ENCODE measurements around the gene ESM1. TPM values are rescaled to one million over a fixed set of nuclear protein-coding genes. Genes with fewer than 3 reads are reported as not detected.

Gene ESM1
- total RNA-seq, 2 experiments from 2014 or later: not detected

DNA sequence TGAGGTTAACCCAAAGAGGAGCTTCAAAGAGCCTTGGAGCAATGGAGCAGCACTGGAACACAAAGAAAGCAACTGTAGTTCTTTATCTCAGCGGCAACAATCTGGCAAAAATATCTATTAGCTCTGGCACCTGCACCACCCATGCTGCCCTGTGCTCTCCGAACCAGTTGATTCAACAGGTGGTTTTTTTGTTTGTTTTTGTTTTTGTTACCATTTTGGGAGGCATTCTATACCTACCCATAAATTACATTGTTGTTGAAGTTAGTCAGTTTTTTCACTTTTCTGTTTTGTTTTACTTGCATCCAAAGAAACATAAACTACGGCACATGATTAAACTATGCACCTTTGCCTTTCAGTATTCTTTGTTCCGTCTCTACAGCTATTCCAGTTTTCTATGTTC is 16.2 kb downstream of the ESM1 start:
- no peaks in the 10 kb centered on the region for H3K36me3 Mint-ChIP-seq (ENCODE audit: low read depth)
- TF ChIP-seq, protein P1, sequence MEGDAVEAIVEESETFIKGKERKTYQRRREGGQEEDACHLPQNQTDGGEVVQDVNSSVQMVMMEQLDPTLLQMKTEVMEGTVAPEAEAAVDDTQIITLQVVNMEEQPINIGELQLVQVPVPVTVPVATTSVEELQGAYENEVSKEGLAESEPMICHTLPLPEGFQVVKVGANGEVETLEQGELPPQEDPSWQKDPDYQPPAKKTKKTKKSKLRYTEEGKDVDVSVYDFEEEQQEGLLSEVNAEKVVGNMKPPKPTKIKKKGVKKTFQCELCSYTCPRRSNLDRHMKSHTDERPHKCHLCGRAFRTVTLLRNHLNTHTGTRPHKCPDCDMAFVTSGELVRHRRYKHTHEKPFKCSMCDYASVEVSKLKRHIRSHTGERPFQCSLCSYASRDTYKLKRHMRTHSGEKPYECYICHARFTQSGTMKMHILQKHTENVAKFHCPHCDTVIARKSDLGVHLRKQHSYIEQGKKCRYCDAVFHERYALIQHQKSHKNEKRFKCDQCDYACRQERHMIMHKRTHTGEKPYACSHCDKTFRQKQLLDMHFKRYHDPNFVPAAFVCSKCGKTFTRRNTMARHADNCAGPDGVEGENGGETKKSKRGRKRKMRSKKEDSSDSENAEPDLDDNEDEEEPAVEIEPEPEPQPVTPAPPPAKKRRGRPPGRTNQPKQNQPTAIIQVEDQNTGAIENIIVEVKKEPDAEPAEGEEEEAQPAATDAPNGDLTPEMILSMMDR (IDR thresholded peaks at IDR 0.05): no peak
- no peaks in the 10 kb centered on the region for H3K9me3 Mint-ChIP-seq
- H3K27me3 Mint-ChIP-seq: no peaks in the 10 kb centered on the region
- ATAC-seq (ENCODE audit: poor library complexity): no peak
- Histone ChIP-seq H3K9me3 (ENCODE audit: control insufficient read depth in 1 of 2, insufficient read depth in 1 of 2, low read length in 2 of 2) (no peaks in the 10 kb centered on the region), H3K27ac (ENCODE audit: low read depth in 1 of 2, low read length in 2 of 2) (no peak overlapping the region), H3K4me1 (ENCODE audit: insufficient read depth, low read length) (no peaks in the 10 kb centered on the region), H3K36me3 (ENCODE audit: insufficient read depth, low read length) (no peaks in the 10 kb centered on the region), H3K4me3 (ENCODE audit: low read length) (no peak overlapping the region), H3K27me3 (ENCODE audit: control insufficient read depth in 1 of 2, insufficient read depth in 2 of 2, low read length in 2 of 2) (no peaks in the 10 kb centered on the region)
- no peak overlapping the region for H3K27ac Mint-ChIP-seq
- CTCF ChIA-PET: interaction anchor here (0.7 kb wide), 1 partner anchor 15 kb away, joined by 4 read pairs; no protein-coding TSS in a partner anchor
- no peak for DNase-seq
- intact Hi-C loops (cut with DNase I, micrococcal nuclease): no loop called here
- H3K4me3 Mint-ChIP-seq: no peak overlapping the region
- H3K4me1 Mint-ChIP-seq (ENCODE audit: low read depth): peaks cover 5% of the 10 kb centered on the region
- POLR2A ChIA-PET: no interaction called here

DNA sequence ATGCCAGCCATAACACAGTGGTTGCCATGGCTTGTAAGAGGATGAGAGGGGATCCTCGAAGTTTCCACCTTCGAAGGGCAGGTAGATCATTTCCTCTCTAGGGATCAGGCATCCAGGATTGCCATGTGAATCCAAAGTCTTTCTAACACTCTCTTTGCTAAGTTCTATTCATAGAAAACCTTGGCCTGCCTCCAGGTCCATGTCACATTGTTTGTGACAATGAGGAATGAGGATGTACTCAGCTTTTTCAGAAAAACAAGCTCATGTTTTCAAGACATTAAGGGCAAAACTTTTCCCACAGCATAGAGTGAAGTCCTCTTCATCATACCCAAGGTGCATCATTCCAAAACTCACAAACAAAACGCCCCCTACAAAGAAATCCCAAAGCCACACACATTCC is 19.6 kb downstream of the ESM1 start:
- H3K4me1 ChIP-seq (ENCODE audit: insufficient read depth, low read length): no peaks in the 10 kb centered on the region
- no peak overlapping the region for H3K4me3 ChIP-seq (ENCODE audit: low read length)
- H3K27me3 ChIP-seq (ENCODE audit: control insufficient read depth in 1 of 2, insufficient read depth in 2 of 2, low read length in 2 of 2): no peaks in the 10 kb centered on the region
- H3K4me1 Mint-ChIP-seq (ENCODE audit: low read depth): peaks cover 5% of the 10 kb centered on the region
- H3K36me3 ChIP-seq (ENCODE audit: insufficient read depth, low read length): no peaks in the 10 kb centered on the region
- H3K27me3 Mint-ChIP-seq: no peaks in the 10 kb centered on the region
- H3K27ac ChIP-seq (ENCODE audit: low read depth in 1 of 2, low read length in 2 of 2): no peak overlapping the region
- no peak overlapping the region for H3K27ac Mint-ChIP-seq
- ATAC-seq (ENCODE audit: poor library complexity) (no peak), DNase-seq (no peak)
- POLR2A ChIA-PET: interaction anchor here (0.6 to 1.0 kb wide), 2 partner anchors 8 to 97 kb away, joined by 3 read pairs; no protein-coding TSS in a partner anchor
- TF ChIP-seq, protein P1 (IDR thresholded peaks at IDR 0.05): no peak
- H3K4me3 Mint-ChIP-seq: no peak overlapping the region
- CTCF ChIA-PET: interaction anchor here (1.1 kb wide), 1 partner anchor 109 kb away, joined by 3 read pairs; no protein-coding TSS in a partner anchor
- no peaks in the 10 kb centered on the region for H3K9me3 Mint-ChIP-seq
- no peaks in the 10 kb centered on the region for H3K9me3 ChIP-seq (ENCODE audit: control insufficient read depth in 1 of 2, insufficient read depth in 1 of 2, low read length in 2 of 2)
- no peaks in the 10 kb centered on the region for H3K36me3 Mint-ChIP-seq (ENCODE audit: low read depth)
- intact Hi-C loops (cut with DNase I, micrococcal nuclease): no loop called here

DNA sequence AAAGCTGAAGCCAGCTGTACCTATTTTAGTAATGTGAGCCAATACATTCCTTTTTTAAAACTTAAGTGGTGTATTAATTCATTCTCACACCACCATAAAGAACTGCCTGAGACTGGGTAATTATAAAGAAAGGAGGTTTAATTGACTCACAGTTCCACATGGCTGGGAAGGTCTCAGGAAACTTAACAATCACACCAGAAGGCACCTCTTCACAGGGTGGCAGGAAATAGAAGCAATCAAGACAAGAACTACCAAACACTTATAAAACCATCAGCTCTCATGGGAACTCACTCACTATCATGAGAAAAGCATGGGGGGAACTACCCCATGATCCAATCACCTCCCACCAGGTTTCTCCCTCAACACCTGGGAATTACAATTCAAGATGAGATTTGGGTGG is 21.0 kb downstream of the ESM1 start:
- Mint-ChIP-seq H3K4me3 (no peak overlapping the region), H3K36me3 (ENCODE audit: low read depth) (no peaks in the 10 kb centered on the region), H3K27me3 (no peaks in the 10 kb centered on the region), H3K4me1 (ENCODE audit: low read depth) (peaks cover 5% of the 10 kb centered on the region), H3K9me3 (no peaks in the 10 kb centered on the region), H3K27ac (no peak overlapping the region)
- no peaks in the 10 kb centered on the region for H3K4me1 ChIP-seq (ENCODE audit: insufficient read depth, low read length)
- no peak overlapping the region for H3K4me3 ChIP-seq (ENCODE audit: low read length)
- no peaks in the 10 kb centered on the region for H3K36me3 ChIP-seq (ENCODE audit: insufficient read depth, low read length)
- ATAC-seq (ENCODE audit: poor library complexity) (no peak), DNase-seq (no peak)
- H3K9me3 ChIP-seq (ENCODE audit: control insufficient read depth in 1 of 2, insufficient read depth in 1 of 2, low read length in 2 of 2): no peaks in the 10 kb centered on the region
- CTCF ChIA-PET: interaction anchor here (1.0 kb wide), 1 partner anchor 20 kb away, joined by 4 read pairs; no protein-coding TSS in a partner anchor
- intact Hi-C loops (cut with DNase I, micrococcal nuclease): no loop called here
- TF ChIP-seq, protein P1 (IDR thresholded peaks at IDR 0.05): no peak
- POLR2A ChIA-PET: no interaction called here
- H3K27ac ChIP-seq (ENCODE audit: low read depth in 1 of 2, low read length in 2 of 2): no peak overlapping the region
- no peaks in the 10 kb centered on the region for H3K27me3 ChIP-seq (ENCODE audit: control insufficient read depth in 1 of 2, insufficient read depth in 2 of 2, low read length in 2 of 2)

Data from CD4-positive, alpha-beta T cell (primary cell).